ENCODE results near the gene SLC25A15.

- TF ChIP-seq POLR2AphosphoS5 (IDR thresholded peaks at IDR 0.05; ENCODE audit: low read depth, low read length) = no peak
- no peak for TF ChIP-seq POLR2A (IDR thresholded peaks at IDR 0.05; ENCODE audit: low read depth, low read length)
- TF ChIP-seq TAF1 (IDR thresholded peaks at IDR 0.05; ENCODE audit: borderline replicate concordance, low read depth, low read length) = no peak
Measured at GRCh38 chr13:40755082-40755700, 34.2 kb upstream of the SLC25A15 start.

Measured in GM12892 (cell line).